Liver (tissue), 3 donors: ENCODE measurements around the gene SERPINB7.

Experiments used
- ATF3 ChIP-seq: IDR thresholded peaks from 2 replicates; pipeline ENCODE4 v1.6.1; 2016; ENCODE audit warnings: antibody characterized with exemption
- CTCF ChIP-seq: fragments of 150-350 bp; IDR thresholded peaks from 2 replicates; pipeline ENCODE4 v1.5.1; 2017; ENCODE audit warnings: improper control_type of control experiment, low read depth, low read length; ENCODE audit not compliant: missing input control
- MAX ChIP-seq: IDR thresholded peaks from 2 replicates; pipeline ENCODE4 v1.6.1; 2016; ENCODE audit warnings: antibody characterized with exemption
- NR2F2 ChIP-seq: IDR thresholded peaks from 2 replicates; pipeline ENCODE4 v1.6.1; 2016; ENCODE audit warnings: antibody characterized with exemption
- REST ChIP-seq: IDR thresholded peaks from 2 replicates; pipeline ENCODE4 v1.6.1; 2016; ENCODE audit warnings: antibody characterized with exemption, mild to moderate bottlenecking
- TF ChIP-seq, protein P1 (sequence below): IDR thresholded peaks from 2 replicates; pipeline ENCODE4 v1.6.1; 2016; ENCODE audit warnings: antibody characterized with exemption
- donor health status: healthy.
- donor health status: healthy.

DNA sequence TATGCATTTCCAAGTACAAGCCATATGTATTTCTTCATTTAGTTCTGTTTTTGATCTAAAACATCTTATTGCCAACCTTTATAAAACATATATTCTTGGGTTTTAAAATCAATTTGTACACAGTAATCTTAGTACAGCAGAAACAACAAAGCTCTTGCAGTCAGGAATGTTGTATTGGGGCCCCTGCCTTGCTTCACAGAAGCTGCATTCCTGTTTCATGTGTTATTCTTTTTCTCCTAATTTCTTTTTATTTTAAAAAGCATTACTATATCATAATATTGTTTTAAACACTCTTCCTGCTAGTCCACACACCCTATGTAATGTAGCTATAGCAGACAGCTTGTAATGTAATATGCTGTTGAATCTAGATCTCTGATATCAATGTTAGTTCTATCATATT lies 24.0 kb downstream of the SERPINB7 start:
- TF ChIP-seq, protein P1, sequence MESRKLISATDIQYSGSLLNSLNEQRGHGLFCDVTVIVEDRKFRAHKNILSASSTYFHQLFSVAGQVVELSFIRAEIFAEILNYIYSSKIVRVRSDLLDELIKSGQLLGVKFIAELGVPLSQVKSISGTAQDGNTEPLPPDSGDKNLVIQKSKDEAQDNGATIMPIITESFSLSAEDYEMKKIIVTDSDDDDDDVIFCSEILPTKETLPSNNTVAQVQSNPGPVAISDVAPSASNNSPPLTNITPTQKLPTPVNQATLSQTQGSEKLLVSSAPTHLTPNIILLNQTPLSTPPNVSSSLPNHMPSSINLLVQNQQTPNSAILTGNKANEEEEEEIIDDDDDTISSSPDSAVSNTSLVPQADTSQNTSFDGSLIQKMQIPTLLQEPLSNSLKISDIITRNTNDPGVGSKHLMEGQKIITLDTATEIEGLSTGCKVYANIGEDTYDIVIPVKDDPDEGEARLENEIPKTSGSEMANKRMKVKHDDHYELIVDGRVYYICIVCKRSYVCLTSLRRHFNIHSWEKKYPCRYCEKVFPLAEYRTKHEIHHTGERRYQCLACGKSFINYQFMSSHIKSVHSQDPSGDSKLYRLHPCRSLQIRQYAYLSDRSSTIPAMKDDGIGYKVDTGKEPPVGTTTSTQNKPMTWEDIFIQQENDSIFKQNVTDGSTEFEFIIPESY, result no peak
- no peak for TF ChIP-seq CTCF
- no peak for TF ChIP-seq NR2F2
- no peak for TF ChIP-seq ATF3
- no peak for TF ChIP-seq MAX
- no peak for TF ChIP-seq REST
